ENCODE results near the gene LARP7. TPM values are rescaled to one million over a fixed set of nuclear protein-coding genes. Genes with fewer than 3 reads are reported as not detected.
A peak's percentile ranks its signal among the peaks of the same experiment; 100 is the strongest.
"Not testable (repeated sequence)": the region's sequence is repeated elsewhere in the genome, so short reads cannot be mapped to it uniquely, and the experiment has no call there.

LARP7 gene
- total RNA-seq, 3 donors from 2014 or later (not counting 1 experiment from before 2014, with no cell fraction given): 45.7 to 55.4 (median 48.4) TPM

DNA sequence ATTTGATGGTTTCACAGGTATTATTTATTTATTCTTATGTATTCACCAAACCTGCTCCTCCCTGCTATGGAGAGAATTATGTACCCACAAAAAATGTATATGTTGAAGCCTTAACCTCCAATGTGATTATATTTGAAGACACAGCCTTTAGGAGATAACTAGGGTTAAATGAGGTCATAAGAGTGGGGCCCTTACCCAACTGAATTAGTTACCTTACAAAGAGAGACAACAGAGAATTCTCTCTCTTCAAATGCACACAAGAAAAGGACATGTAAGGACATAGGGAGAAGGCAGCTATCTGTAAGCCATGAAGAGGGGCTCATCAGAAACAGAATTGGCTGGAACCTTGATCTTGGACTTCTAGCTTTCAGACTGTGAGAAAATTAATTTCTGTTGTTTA, 44.2 kb upstream of the LARP7 start:
- intact Hi-C loops (cut with micrococcal nuclease): no loop called here
- no peaks in the 10 kb centered on the region for H3K27me3 Mint-ChIP-seq (ENCODE audit: low read depth in 2 of 2)
- Histone ChIP-seq H3K9me3 (ENCODE audit: control insufficient read depth, insufficient read depth, low read length) (no peaks in the 10 kb centered on the region), H3K27ac (ENCODE audit: low read length) (no peak overlapping the region), H3K4me1 (ENCODE audit: control insufficient read depth, insufficient read depth, low read length) (no peaks in the 10 kb centered on the region), H3K36me3 (ENCODE audit: control insufficient read depth, insufficient read depth, low read length) (no peaks in the 10 kb centered on the region), H3K27me3 (ENCODE audit: control insufficient read depth, insufficient read depth, low read length) (no peaks in the 10 kb centered on the region), H3K4me3 (ENCODE audit: low read length) (no peak overlapping the region)
- DNase-seq: no peak
- no peak overlapping the region for H3K27ac Mint-ChIP-seq
- H3K4me1 Mint-ChIP-seq: peaks cover 0 to 4% of the 10 kb centered on the region in 2 donors
- H3K9me3 Mint-ChIP-seq: no peaks in the 10 kb centered on the region
- no peak for TF ChIP-seq CTCF (IDR thresholded peaks at IDR 0.05)
- no peaks in the 10 kb centered on the region for H3K36me3 Mint-ChIP-seq
- no peak overlapping the region for H3K4me3 Mint-ChIP-seq
- ATAC-seq: no peak

- Histone ChIP-seq H3K27ac (ENCODE audit: low read length) (no peak overlapping the region), H3K36me3 (ENCODE audit: control insufficient read depth, insufficient read depth, low read length) (no peaks in the 10 kb centered on the region), H3K9me3 (ENCODE audit: control insufficient read depth, insufficient read depth, low read length) (no peaks in the 10 kb centered on the region), H3K27me3 (ENCODE audit: control insufficient read depth, insufficient read depth, low read length) (no peaks in the 10 kb centered on the region), H3K4me3 (ENCODE audit: low read length) (no peak overlapping the region), H3K4me1 (ENCODE audit: control insufficient read depth, insufficient read depth, low read length) (no peaks in the 10 kb centered on the region)
- intact Hi-C loops (cut with micrococcal nuclease): no loop called here
- no peaks in the 10 kb centered on the region for H3K36me3 Mint-ChIP-seq
- no peak overlapping the region for H3K4me3 Mint-ChIP-seq
- DNase-seq (no peak), ATAC-seq (no peak)
- WGBS (ENCODE audit: insufficient coverage): 97% methylated on average over 5 of the region's 5 CpGs
- peaks cover 0 to 4% of the 10 kb centered on the region in 2 donors for H3K4me1 Mint-ChIP-seq
- H3K27ac Mint-ChIP-seq: no peak overlapping the region
- no peak for TF ChIP-seq CTCF (IDR thresholded peaks at IDR 0.05)
- no peaks in the 10 kb centered on the region for H3K27me3 Mint-ChIP-seq (ENCODE audit: low read depth in 2 of 2)
- no peaks in the 10 kb centered on the region for H3K9me3 Mint-ChIP-seq
Observed at GRCh38 chr4:112593438-112594133, 43.4 kb upstream of the LARP7 start.

DNA sequence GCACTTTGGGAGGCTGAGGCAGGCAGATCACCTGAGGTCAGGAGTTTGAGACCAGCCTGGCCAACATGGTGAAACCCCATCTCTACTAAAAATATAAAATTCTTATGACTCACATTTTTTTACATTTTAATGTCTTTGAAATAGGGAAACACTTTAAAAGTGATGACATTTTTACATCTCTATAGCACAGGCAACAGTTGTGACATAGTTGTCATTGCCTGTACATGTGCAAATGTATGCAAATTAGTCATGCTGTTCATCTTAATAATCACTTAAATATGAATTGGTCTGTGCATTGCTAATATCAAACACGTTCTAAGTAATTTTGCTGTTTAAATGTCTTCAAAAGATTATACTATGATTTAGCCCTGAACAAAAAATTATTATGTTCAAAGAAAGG, 42.0 kb upstream of the LARP7 start:
- ATAC-seq (no peak), DNase-seq (no peak)
- no peak for TF ChIP-seq CTCF (IDR thresholded peaks at IDR 0.05)
- no peaks in the 10 kb centered on the region for H3K36me3 ChIP-seq (ENCODE audit: control insufficient read depth, insufficient read depth, low read length)
- no peaks in the 10 kb centered on the region for H3K4me1 Mint-ChIP-seq
- H3K4me3 Mint-ChIP-seq: no peak overlapping the region
- H3K4me1 ChIP-seq (ENCODE audit: control insufficient read depth, insufficient read depth, low read length): no peaks in the 10 kb centered on the region
- H3K27me3 ChIP-seq (ENCODE audit: control insufficient read depth, insufficient read depth, low read length): no peaks in the 10 kb centered on the region
- 100% methylated on average over 1 of the region's 1 CpG for WGBS (ENCODE audit: insufficient coverage)
- intact Hi-C loops (cut with micrococcal nuclease): no loop called here
- no peak overlapping the region for H3K4me3 ChIP-seq (ENCODE audit: low read length)
- no peaks in the 10 kb centered on the region for H3K36me3 Mint-ChIP-seq
- no peak overlapping the region for H3K27ac Mint-ChIP-seq
- H3K27me3 Mint-ChIP-seq (ENCODE audit: low read depth in 2 of 2): no peaks in the 10 kb centered on the region
- H3K9me3 ChIP-seq (ENCODE audit: control insufficient read depth, insufficient read depth, low read length): no peaks in the 10 kb centered on the region
- H3K9me3 Mint-ChIP-seq: no peaks in the 10 kb centered on the region
- no peak overlapping the region for H3K27ac ChIP-seq (ENCODE audit: low read length)

- ATAC-seq (peak in 1 of 3 donors; percentile 60), DNase-seq (peak in 1 of 2 donors; percentile 65)
- Histone ChIP-seq H3K4me1 (ENCODE audit: control insufficient read depth, insufficient read depth, low read length) (no peaks in the 10 kb centered on the region), H3K27ac (ENCODE audit: low read length) (no peak overlapping the region), H3K4me3 (ENCODE audit: low read length) (no peak overlapping the region), H3K36me3 (ENCODE audit: control insufficient read depth, insufficient read depth, low read length) (peaks cover 4% of the 10 kb centered on the region), H3K9me3 (ENCODE audit: control insufficient read depth, insufficient read depth, low read length) (no peaks in the 10 kb centered on the region), H3K27me3 (ENCODE audit: control insufficient read depth, insufficient read depth, low read length) (no peaks in the 10 kb centered on the region)
- Mint-ChIP-seq H3K4me3 (no peak overlapping the region), H3K27ac (no peak overlapping the region), H3K27me3 (ENCODE audit: low read depth in 2 of 2) (no peaks in the 10 kb centered on the region), H3K36me3 (no peaks in the 10 kb centered on the region), H3K4me1 (no peaks in the 10 kb centered on the region), H3K9me3 (no peaks in the 10 kb centered on the region)
- intact Hi-C loops (cut with micrococcal nuclease): loop anchor here (1.0 to 10.0 kb wide), 2 partner anchors 390 to 504 kb away; no protein-coding TSS in a partner anchor
- peak; percentile 58 for TF ChIP-seq CTCF (IDR thresholded peaks at IDR 0.05)
Observed at GRCh38 chr4:112604589-112604988, 32.4 kb upstream of the LARP7 start.

- intact Hi-C loops (cut with micrococcal nuclease): not testable (repeated sequence)
Observed at GRCh38 chr4:112612814-112613213, 24.1 kb upstream of the LARP7 start.

More at GRCh38 chr4:112612814-112613213, 24.1 kb upstream of the LARP7 start:
- H3K27ac ChIP-seq (ENCODE audit: low read length); H3K4me3 ChIP-seq (ENCODE audit: low read length); H3K9me3 ChIP-seq (ENCODE audit: control insufficient read depth, insufficient read depth, low read length); H3K4me3 Mint-ChIP-seq; H3K27me3 Mint-ChIP-seq (ENCODE audit: low read depth in 2 of 2); H3K4me1 Mint-ChIP-seq; H3K36me3 Mint-ChIP-seq; H3K4me1 ChIP-seq (ENCODE audit: control insufficient read depth, insufficient read depth, low read length); H3K27ac Mint-ChIP-seq; H3K36me3 ChIP-seq (ENCODE audit: control insufficient read depth, insufficient read depth, low read length); H3K9me3 Mint-ChIP-seq; H3K27me3 ChIP-seq (ENCODE audit: control insufficient read depth, insufficient read depth, low read length); ATAC-seq; DNase-seq: not testable (repeated sequence)
- 93% methylated on average over 2 of the region's 2 CpGs for WGBS (ENCODE audit: insufficient coverage)
